K562 (cell line): Measurements from ENCODE around the gene GCKR.

Experiments used
- BHLHE40 ChIP-seq: IDR thresholded peaks from 2 replicates; pipeline ENCODE4 v1.6.1; 2011; ENCODE audit warnings: low read length, improper control_type of control experiment
- SMARCB1 ChIP-seq: IDR thresholded peaks from 2 replicates; pipeline ENCODE4 v1.6.1; 2011; ENCODE audit warnings: improper control_type of control experiment, low read depth; ENCODE audit not compliant: insufficient read length

DNA sequence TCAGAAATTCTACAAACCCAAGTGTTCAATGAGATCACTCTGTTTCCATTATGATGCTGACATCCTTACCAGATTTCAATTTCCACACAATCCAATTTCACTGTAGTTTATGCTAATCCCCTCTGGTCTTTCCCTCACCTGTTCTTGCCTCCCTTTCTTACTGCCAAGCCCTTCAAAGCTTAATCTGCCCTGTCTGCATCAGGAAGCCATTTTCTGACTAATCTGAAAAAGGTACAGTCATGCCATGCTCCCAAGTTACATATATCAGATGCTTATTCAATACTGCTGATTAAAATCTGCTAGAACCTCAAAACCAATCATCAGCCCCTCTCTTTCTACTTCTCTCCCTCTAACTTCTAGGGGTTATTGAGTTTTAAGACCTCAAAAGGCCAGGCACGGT is 45.5 kb upstream of the GCKR start:
- no peak for TF ChIP-seq BHLHE40
- TF ChIP-seq SMARCB1: no peak
